ENCODE measurements around the gene CORIN. TPM values are rescaled to one million over a fixed set of nuclear protein-coding genes. Genes with fewer than 3 reads are reported as not detected.

CORIN gene, protein sequence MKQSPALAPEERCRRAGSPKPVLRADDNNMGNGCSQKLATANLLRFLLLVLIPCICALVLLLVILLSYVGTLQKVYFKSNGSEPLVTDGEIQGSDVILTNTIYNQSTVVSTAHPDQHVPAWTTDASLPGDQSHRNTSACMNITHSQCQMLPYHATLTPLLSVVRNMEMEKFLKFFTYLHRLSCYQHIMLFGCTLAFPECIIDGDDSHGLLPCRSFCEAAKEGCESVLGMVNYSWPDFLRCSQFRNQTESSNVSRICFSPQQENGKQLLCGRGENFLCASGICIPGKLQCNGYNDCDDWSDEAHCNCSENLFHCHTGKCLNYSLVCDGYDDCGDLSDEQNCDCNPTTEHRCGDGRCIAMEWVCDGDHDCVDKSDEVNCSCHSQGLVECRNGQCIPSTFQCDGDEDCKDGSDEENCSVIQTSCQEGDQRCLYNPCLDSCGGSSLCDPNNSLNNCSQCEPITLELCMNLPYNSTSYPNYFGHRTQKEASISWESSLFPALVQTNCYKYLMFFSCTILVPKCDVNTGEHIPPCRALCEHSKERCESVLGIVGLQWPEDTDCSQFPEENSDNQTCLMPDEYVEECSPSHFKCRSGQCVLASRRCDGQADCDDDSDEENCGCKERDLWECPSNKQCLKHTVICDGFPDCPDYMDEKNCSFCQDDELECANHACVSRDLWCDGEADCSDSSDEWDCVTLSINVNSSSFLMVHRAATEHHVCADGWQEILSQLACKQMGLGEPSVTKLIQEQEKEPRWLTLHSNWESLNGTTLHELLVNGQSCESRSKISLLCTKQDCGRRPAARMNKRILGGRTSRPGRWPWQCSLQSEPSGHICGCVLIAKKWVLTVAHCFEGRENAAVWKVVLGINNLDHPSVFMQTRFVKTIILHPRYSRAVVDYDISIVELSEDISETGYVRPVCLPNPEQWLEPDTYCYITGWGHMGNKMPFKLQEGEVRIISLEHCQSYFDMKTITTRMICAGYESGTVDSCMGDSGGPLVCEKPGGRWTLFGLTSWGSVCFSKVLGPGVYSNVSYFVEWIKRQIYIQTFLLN
- under 1 TPM in 5 of 6 experiments, not detected in 1; 0.12 to 0.44 (median 0.16) TPM for total RNA-seq
- long read RNA-seq, result 0 reads

- WGBS (ENCODE audit: insufficient coverage, low coverage, low lambda C conversion rate, missing lambda C conversion rate), result 9% methylated on average over 16 of the region's 16 CpGs
- H3K27me3 ChIP-seq, result no peaks in the 10 kb centered on the region
- no peaks in the 10 kb centered on the region for H3K36me3 ChIP-seq
- ATAC-seq (no peak), DNase-seq (no peak)
- no peak within 1 kb of the TSS for H3K27ac ChIP-seq
- H3K4me1 ChIP-seq, result peaks cover 0 to 16% (median 0%) of the 10 kb centered on the region in 4 donors
- peak within 1 kb of the TSS; percentile 52 to 58 (median 52) for H3K4me3 ChIP-seq
- TF ChIP-seq POLR2A (IDR thresholded peaks at IDR 0.05) (no peak), CTCF (IDR thresholded peaks at IDR 0.05) (no peak)
- peaks cover 0 to 5% (median 0%) of the 10 kb centered on the region in 4 donors for H3K9me3 ChIP-seq
- intact Hi-C loops (cut with DNase I), result loop anchor here (10.0 kb wide), 2 partner anchors 133 to 153 kb away; no protein-coding TSS in a partner anchor
Observed at GRCh38 chr4:47837908-47838294, at the start of gene CORIN. Gene CORIN (minus strand): TSS chr4:47838067. CDS start chr4:47837949, 118 bp downstream.

GRCh38 chr4:47882228-47882627 is 44.4 kb upstream of the CORIN start:
- 73% methylated on average over 3 of the region's 3 CpGs for WGBS (ENCODE audit: insufficient coverage, low coverage, low lambda C conversion rate, missing lambda C conversion rate)
- Histone ChIP-seq H3K4me1 (peaks cover 0 to 4% (median 2%) of the 10 kb centered on the region in 4 donors), H3K27me3 (no peaks in the 10 kb centered on the region), H3K27ac (peak overlapping the region in 2 of 3 donors; percentile 14 to 60), H3K9me3 (no peaks in the 10 kb centered on the region), H3K4me3 (no peak overlapping the region), H3K36me3 (peaks cover 0 to 45% (median 13%) of the 10 kb centered on the region in 4 donors)
- peak; percentile 46 to 96 (median 90) for ATAC-seq
- intact Hi-C loops (cut with DNase I), result no loop called here
- DNase-seq, result no peak
- TF ChIP-seq POLR2A (IDR thresholded peaks at IDR 0.05) (no peak), CTCF (IDR thresholded peaks at IDR 0.05) (no peak)

DNA sequence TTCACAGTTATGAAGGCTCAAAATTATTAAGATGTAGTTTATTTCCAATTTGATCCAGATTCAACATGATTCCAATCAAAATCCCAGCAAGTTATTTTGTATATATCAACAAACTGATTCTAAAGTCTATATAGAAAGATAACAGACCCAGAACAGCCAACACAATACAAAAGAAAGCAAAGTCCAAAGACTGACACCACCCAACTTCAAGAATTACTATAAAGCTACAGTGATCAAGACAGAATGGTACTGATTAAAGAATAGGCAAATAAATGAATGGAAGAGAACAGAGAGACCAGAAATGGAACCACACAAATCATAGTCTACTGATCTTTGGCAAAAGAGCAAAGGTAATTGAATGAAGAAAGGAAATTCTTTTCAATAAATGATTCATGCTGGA is 41.6 kb upstream of the CORIN start:
- peaks cover 0 to 4% (median 2%) of the 10 kb centered on the region in 4 donors for H3K4me1 ChIP-seq
- intact Hi-C loops (cut with DNase I), result no loop called here
- H3K9me3 ChIP-seq, result no peaks in the 10 kb centered on the region
- ATAC-seq, result peak in 2 of 4 donors; percentile 27 to 39
- H3K27me3 ChIP-seq, result no peaks in the 10 kb centered on the region
- no peak overlapping the region for H3K4me3 ChIP-seq
- no peak overlapping the region for H3K27ac ChIP-seq
- H3K36me3 ChIP-seq, result peaks cover 0 to 32% (median 9%) of the 10 kb centered on the region in 4 donors
- no peak for TF ChIP-seq CTCF (IDR thresholded peaks at IDR 0.05)
- TF ChIP-seq POLR2A (IDR thresholded peaks at IDR 0.05), result no peak
- no peak for DNase-seq

- ATAC-seq (no peak), DNase-seq (no peak)
- H3K9me3 ChIP-seq, result no peaks in the 10 kb centered on the region
- TF ChIP-seq POLR2A (IDR thresholded peaks at IDR 0.05) (no peak), CTCF (IDR thresholded peaks at IDR 0.05) (no peak)
- intact Hi-C loops (cut with DNase I), result no loop called here
- H3K4me3 ChIP-seq, result no peak overlapping the region
- H3K36me3 ChIP-seq, result peaks cover 0 to 23% (median 7%) of the 10 kb centered on the region in 4 donors
- H3K27me3 ChIP-seq, result no peaks in the 10 kb centered on the region
- H3K27ac ChIP-seq, result no peak overlapping the region
- WGBS (ENCODE audit: insufficient coverage, low coverage, low lambda C conversion rate, missing lambda C conversion rate), result 89% methylated on average over 3 of the region's 3 CpGs
- H3K4me1 ChIP-seq, result peaks cover 0 to 2% (median 0%) of the 10 kb centered on the region in 4 donors
Observed at GRCh38 chr4:47876784-47877546, 39.1 kb upstream of the CORIN start.
